ENCODE results near the gene SMCO2. TPM values are rescaled to one million over a fixed set of nuclear protein-coding genes. Genes with fewer than 3 reads are reported as not detected.

SMCO2 gene
- total RNA-seq, 3 donors from 2014 or later (not counting 1 experiment from before 2014, with no cell fraction given), result not detected

DNA sequence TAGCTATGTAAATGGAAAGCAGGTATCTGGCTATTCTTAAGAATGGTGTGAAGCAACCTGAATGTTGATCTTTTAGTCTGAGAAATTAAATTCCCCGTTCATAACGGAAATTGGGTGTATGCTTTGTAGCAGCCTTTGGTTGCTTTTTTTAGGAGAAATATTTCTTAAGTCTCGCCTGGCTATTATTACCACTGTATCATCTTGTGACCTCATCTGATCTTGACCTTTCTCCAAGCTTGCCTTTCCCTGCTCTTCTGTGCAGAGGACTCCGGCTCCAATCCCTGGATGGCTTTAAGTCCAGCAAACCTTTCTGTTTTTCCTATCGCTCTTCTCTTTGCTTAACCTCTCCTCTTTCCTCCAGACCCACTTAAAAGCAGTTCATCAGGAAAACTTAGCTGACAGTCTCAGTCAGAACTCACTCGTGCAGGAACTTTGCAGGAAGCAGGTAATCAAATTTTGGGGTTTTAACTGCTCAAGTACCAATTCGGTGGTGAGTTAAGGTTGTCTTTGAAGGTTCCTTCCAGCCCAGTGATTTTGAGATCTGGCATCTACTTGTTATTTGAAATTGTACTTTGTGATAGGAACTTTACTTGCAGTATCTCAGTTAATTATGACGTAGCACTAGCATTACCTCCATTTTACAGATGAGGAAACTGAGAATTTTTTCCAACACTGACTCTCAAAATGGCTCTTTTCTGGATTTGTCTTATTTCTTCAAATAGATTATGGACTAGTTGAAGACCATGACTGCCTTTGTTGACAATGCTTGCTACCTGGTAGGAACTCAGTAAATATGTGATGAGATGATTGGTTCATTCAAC, 91.5 kb downstream of the SMCO2 start:
- Histone ChIP-seq H3K4me3 (ENCODE audit: low read length) (no peak overlapping the region), H3K36me3 (ENCODE audit: control insufficient read depth, insufficient read depth, low read length) (no peaks in the 10 kb centered on the region), H3K27ac (ENCODE audit: low read length) (no peak overlapping the region), H3K9me3 (ENCODE audit: control insufficient read depth, insufficient read depth, low read length) (no peaks in the 10 kb centered on the region), H3K27me3 (ENCODE audit: control insufficient read depth, insufficient read depth, low read length) (no peaks in the 10 kb centered on the region), H3K4me1 (ENCODE audit: control insufficient read depth, insufficient read depth, low read length) (peaks cover 9% of the 10 kb centered on the region)
- no peaks in the 10 kb centered on the region for H3K36me3 Mint-ChIP-seq
- intact Hi-C loops (cut with micrococcal nuclease), result no loop called here
- WGBS (ENCODE audit: insufficient coverage), result 76% methylated on average over 7 of the region's 8 CpGs
- ATAC-seq (no peak), DNase-seq (no peak)
- H3K27me3 Mint-ChIP-seq (ENCODE audit: low read depth in 2 of 2), result peaks cover 10 to 12% of the 10 kb centered on the region in 2 donors
- H3K4me1 Mint-ChIP-seq, result peaks cover 17% of the 10 kb centered on the region in 2 donors
- H3K27ac Mint-ChIP-seq, result no peak overlapping the region
- H3K9me3 Mint-ChIP-seq, result no peaks in the 10 kb centered on the region
- TF ChIP-seq, protein P1, sequence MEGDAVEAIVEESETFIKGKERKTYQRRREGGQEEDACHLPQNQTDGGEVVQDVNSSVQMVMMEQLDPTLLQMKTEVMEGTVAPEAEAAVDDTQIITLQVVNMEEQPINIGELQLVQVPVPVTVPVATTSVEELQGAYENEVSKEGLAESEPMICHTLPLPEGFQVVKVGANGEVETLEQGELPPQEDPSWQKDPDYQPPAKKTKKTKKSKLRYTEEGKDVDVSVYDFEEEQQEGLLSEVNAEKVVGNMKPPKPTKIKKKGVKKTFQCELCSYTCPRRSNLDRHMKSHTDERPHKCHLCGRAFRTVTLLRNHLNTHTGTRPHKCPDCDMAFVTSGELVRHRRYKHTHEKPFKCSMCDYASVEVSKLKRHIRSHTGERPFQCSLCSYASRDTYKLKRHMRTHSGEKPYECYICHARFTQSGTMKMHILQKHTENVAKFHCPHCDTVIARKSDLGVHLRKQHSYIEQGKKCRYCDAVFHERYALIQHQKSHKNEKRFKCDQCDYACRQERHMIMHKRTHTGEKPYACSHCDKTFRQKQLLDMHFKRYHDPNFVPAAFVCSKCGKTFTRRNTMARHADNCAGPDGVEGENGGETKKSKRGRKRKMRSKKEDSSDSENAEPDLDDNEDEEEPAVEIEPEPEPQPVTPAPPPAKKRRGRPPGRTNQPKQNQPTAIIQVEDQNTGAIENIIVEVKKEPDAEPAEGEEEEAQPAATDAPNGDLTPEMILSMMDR (IDR thresholded peaks at IDR 0.05), result no peak
- H3K4me3 Mint-ChIP-seq, result no peak overlapping the region

DNA sequence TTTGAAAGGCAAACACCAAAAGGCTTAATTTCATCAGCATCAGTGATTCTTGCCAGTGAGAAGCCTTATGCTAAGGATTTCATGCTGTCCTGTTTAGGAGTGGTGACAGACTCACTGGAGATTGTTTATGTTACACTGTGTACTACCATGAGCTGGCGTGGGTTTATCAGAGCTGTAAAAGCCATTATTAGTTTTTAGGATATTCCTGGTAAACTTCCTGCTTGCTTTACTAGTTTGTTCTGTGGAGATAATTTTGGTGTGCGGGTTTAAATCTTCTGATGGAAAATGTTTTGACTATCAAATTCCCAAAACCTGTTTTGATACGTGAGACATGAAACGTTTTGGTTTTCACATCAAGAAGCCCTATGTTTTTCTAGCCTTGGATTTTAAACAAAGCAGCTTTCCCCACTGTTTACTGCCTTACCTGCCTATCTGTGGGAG, 92.7 kb downstream of the SMCO2 start:
- Mint-ChIP-seq H3K27ac (no peak overlapping the region), H3K9me3 (no peaks in the 10 kb centered on the region), H3K4me3 (no peak overlapping the region), H3K27me3 (ENCODE audit: low read depth in 2 of 2) (peaks cover 10 to 12% of the 10 kb centered on the region in 2 donors), H3K36me3 (no peaks in the 10 kb centered on the region), H3K4me1 (peaks cover 8% of the 10 kb centered on the region in 2 donors)
- intact Hi-C loops (cut with micrococcal nuclease), result no loop called here
- no peaks in the 10 kb centered on the region for H3K36me3 ChIP-seq (ENCODE audit: control insufficient read depth, insufficient read depth, low read length)
- TF ChIP-seq, protein P1 (IDR thresholded peaks at IDR 0.05), result no peak
- peaks cover 5% of the 10 kb centered on the region for H3K4me1 ChIP-seq (ENCODE audit: control insufficient read depth, insufficient read depth, low read length)
- DNase-seq (no peak), ATAC-seq (no peak)
- H3K27me3 ChIP-seq (ENCODE audit: control insufficient read depth, insufficient read depth, low read length), result no peaks in the 10 kb centered on the region
- WGBS (ENCODE audit: insufficient coverage), result 91% methylated on average over 4 of the region's 4 CpGs
- H3K27ac ChIP-seq (ENCODE audit: low read length), result no peak overlapping the region
- no peak overlapping the region for H3K4me3 ChIP-seq (ENCODE audit: low read length)
- no peaks in the 10 kb centered on the region for H3K9me3 ChIP-seq (ENCODE audit: control insufficient read depth, insufficient read depth, low read length)

DNA sequence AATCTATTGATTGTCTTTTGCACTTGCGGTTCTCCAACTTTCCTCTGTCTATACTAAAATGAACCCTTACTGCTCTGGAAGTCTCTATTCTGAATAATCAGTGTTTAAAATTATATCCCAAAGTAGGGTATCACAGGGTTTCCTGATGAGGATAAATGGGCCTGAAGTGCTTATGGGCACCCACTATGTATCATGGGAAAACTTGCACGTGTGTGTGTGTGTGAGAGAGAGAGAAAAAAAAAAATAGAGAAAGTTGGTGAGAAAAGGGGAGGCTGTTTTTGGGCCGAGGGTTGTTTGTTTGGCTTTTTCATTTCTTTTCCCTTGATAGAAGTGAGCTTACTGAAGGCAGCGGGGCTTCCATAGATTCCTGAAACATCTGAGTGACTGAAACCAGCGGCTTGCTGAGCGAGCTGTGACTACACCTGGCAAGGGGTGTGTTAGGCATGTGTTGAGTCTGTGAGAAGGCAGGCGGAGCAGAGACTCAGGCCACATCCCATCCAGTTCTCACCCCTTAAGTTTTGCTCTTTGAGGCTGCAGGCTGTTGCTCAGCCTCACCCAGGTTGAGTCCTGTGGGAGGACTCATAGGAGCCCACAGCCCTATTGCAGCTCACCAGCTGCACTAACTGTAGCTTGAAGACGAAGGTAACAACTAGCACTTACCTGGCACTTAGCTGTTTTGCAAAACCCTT, 94.6 kb downstream of the SMCO2 start:
- Histone ChIP-seq H3K9me3 (ENCODE audit: control insufficient read depth, insufficient read depth, low read length) (no peaks in the 10 kb centered on the region), H3K36me3 (ENCODE audit: control insufficient read depth, insufficient read depth, low read length) (no peaks in the 10 kb centered on the region), H3K4me3 (ENCODE audit: low read length) (no peak overlapping the region), H3K27me3 (ENCODE audit: control insufficient read depth, insufficient read depth, low read length) (no peaks in the 10 kb centered on the region), H3K4me1 (ENCODE audit: control insufficient read depth, insufficient read depth, low read length) (no peaks in the 10 kb centered on the region), H3K27ac (ENCODE audit: low read length) (no peak overlapping the region)
- Mint-ChIP-seq H3K27ac (no peak overlapping the region), H3K4me1 (no peaks in the 10 kb centered on the region), H3K36me3 (no peaks in the 10 kb centered on the region), H3K4me3 (no peak overlapping the region), H3K27me3 (ENCODE audit: low read depth in 2 of 2) (peaks cover 12 to 14% of the 10 kb centered on the region in 2 donors), H3K9me3 (no peaks in the 10 kb centered on the region)
- intact Hi-C loops (cut with micrococcal nuclease), result no loop called here
- ATAC-seq (no peak), DNase-seq (no peak)
- TF ChIP-seq, protein P1 (IDR thresholded peaks at IDR 0.05), result no peak
- WGBS (ENCODE audit: insufficient coverage), result 72% methylated on average over 6 of the region's 8 CpGs

Measured in natural killer cell (primary cell).